ENCODE results near the gene DGKG.

DNA sequence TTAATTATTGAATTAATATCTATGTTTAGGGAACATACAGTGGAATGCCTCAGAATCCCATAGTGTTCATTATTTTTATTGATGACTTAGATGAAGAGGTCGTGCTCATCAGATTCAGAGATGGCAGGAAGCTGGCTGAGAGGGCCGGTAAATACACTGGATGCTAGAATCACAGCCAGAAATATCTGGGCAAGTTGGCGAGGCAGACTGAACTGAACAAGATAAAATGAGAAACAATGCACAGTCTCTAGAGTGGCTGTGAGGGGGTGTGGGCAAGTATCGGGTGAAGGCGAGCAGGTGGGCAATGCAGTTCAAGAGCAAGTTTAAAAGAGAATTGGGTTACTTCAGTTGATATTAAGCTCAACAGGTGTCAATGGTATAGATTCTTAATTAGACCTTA, 5.9 kb downstream of the DGKG start:
- no peak for TF ChIP-seq POLR2A (IDR thresholded peaks at IDR 0.05)
- TF ChIP-seq, protein P1, sequence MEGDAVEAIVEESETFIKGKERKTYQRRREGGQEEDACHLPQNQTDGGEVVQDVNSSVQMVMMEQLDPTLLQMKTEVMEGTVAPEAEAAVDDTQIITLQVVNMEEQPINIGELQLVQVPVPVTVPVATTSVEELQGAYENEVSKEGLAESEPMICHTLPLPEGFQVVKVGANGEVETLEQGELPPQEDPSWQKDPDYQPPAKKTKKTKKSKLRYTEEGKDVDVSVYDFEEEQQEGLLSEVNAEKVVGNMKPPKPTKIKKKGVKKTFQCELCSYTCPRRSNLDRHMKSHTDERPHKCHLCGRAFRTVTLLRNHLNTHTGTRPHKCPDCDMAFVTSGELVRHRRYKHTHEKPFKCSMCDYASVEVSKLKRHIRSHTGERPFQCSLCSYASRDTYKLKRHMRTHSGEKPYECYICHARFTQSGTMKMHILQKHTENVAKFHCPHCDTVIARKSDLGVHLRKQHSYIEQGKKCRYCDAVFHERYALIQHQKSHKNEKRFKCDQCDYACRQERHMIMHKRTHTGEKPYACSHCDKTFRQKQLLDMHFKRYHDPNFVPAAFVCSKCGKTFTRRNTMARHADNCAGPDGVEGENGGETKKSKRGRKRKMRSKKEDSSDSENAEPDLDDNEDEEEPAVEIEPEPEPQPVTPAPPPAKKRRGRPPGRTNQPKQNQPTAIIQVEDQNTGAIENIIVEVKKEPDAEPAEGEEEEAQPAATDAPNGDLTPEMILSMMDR (IDR thresholded peaks at IDR 0.05), result no peak
